ENCODE data around the gene HMCN2.

- TF ChIP-seq ELK1 (IDR thresholded peaks at IDR 0.05; ENCODE audit: borderline replicate concordance, low read depth, low read length) = no peak
- no peak for TF ChIP-seq RCOR1 (IDR thresholded peaks at IDR 0.05; ENCODE audit: insufficient replicate concordance, low read length)
- TF ChIP-seq CTCF (conservative IDR thresholded peaks at IDR 0.05; ENCODE audit: low read depth, low read length) = no peak
- no peak for TF ChIP-seq NFE2L2 (IDR thresholded peaks at IDR 0.05; ENCODE audit: low read depth, low read length)
- TF ChIP-seq RAD21 (IDR thresholded peaks at IDR 0.05; ENCODE audit: low read length) = no peak
- TF ChIP-seq MAZ (IDR thresholded peaks at IDR 0.05; ENCODE audit: borderline replicate concordance, low read depth, low read length) = no peak
- TF ChIP-seq POLR2A (IDR thresholded peaks at IDR 0.05; ENCODE audit: low read depth, low read length) = no peak
- no peak for TF ChIP-seq CEBPB (IDR thresholded peaks at IDR 0.05; ENCODE audit: low read depth, low read length)
Observed at GRCh38 chr9:130458027-130458803, 192.7 kb downstream of the HMCN2 start.
